Gastrocnemius medialis (tissue), 4 donors: Measurements from ENCODE around the gene RHOT2.

Experiments used
- CTCF ChIP-seq, 5 experiments: fragments of 450-650 bp in 3 of 5; fragments of 200-600 bp in 2 of 5; sonication (generic) in 2 of 5; IDR thresholded peaks in 4 of 5; conservative IDR thresholded peaks in 1 of 5; 1 replicate in 4 of 5; 2 replicates in 1 of 5; pipeline ENCODE4 v1.5.1; 2016 to 2019; ENCODE audit warnings: antibody characterized with exemption in 5 of 5, mild to moderate bottlenecking in 3 of 5, moderate library complexity in 3 of 5
- POLR2A ChIP-seq, 2 donors: fragments of 450-650 bp; IDR thresholded peaks; one replicate each; pipeline ENCODE4 v1.6.1; 2017; ENCODE audit warnings: antibody characterized with exemption in 2 of 2, mild to moderate bottlenecking in 2 of 2, moderate library complexity in 2 of 2

- no peak for TF ChIP-seq CTCF (IDR thresholded peaks at IDR 0.05 in 4 of 5, conservative IDR thresholded peaks at IDR 0.05 in 1 of 5)
- TF ChIP-seq POLR2A (IDR thresholded peaks at IDR 0.05), result peak in 1 of 2 donors; percentile 3
Measured at GRCh38 chr16:680625-680945, 12.7 kb downstream of the RHOT2 start.
